Measurements from ENCODE around the gene TRIO.

GRCh38 chr5:14408969-14409586 is 265.9 kb downstream of the TRIO start:
- TF ChIP-seq CTCF (IDR thresholded peaks at IDR 0.05), result no peak
- TF ChIP-seq EP300 (IDR thresholded peaks at IDR 0.05; ENCODE audit: low read depth), result no peak

Measured in transverse colon (tissue), 3 donors.